A673 (cell line): Measurements from ENCODE around the gene SFSWAP. TPM values are rescaled to one million over a fixed set of nuclear protein-coding genes. Genes with fewer than 3 reads are reported as not detected.

Source experiments
- BruUV-seq: library from RNA; stranded (reverse); fragments of 400-500 nt; replicated peaks from 2 replicates; lab custom pipeline; 2021; lab: Mats Ljungman, UMichigan
- CTCF ChIA-PET: fragments of 300-600 bp; sonication (Branson Sonifier 250); formaldehyde crosslinking; loops from one replicate; lab custom pipeline; 2022; ENCODE audit warnings: antibody characterized with exemption; lab: Charles Lee
- POLR2A ChIA-PET: fragments of 300-600 bp; sonication (Branson Sonifier 250); formaldehyde crosslinking; loops from one replicate; lab custom pipeline; 2022; ENCODE audit warnings: antibody characterized with exemption; ENCODE audit not compliant: low non-redundant PET; lab: Charles Lee
- DNase-seq: peaks from one replicate; pipeline ENCODE4 v3.0.0-alpha.2; 2015; ENCODE audit warnings: low spot score
- H3K27ac ChIP-seq: fragments of 200-600 bp; sonication (generic); 2 replicates; pipeline ENCODE4 v1.5.1; 2016; ENCODE audit warnings: mixed run types, low read depth, mild to moderate bottlenecking, mixed read lengths, antibody characterized with exemption, low read length; ENCODE audit not compliant: poor library complexity, severe bottlenecking
- H3K27me3 ChIP-seq: fragments of 200-600 bp; sonication (generic); replicated peaks from 2 replicates; pipeline ENCODE4 v1.6.1; 2017; ENCODE audit warnings: mixed run types, low read depth, mild to moderate bottlenecking, mixed read lengths, antibody characterized with exemption, low read length; ENCODE audit not compliant: insufficient read depth, poor library complexity
- H3K36me3 ChIP-seq: fragments of 200-600 bp; sonication (generic); 2 replicates; pipeline ENCODE4 v1.6.1; 2016; ENCODE audit warnings: mixed run types, mild to moderate bottlenecking, mixed read lengths, antibody characterized with exemption, low read length; ENCODE audit not compliant: insufficient read depth, poor library complexity, severe bottlenecking
- H3K4me1 ChIP-seq: fragments of 200-600 bp; sonication (generic); 2 replicates; pipeline ENCODE4 v1.6.1; 2017; ENCODE audit warnings: mixed run types, mild to moderate bottlenecking, mixed read lengths, antibody characterized with exemption, low read length; ENCODE audit not compliant: insufficient read depth, poor library complexity, severe bottlenecking
- H3K4me3 ChIP-seq: fragments of 200-600 bp; sonication (generic); 2 replicates; pipeline ENCODE4 v1.5.1; 2016; ENCODE audit warnings: low read depth, mixed run types, mild to moderate bottlenecking, mixed read lengths, low read length; ENCODE audit not compliant: poor library complexity, severe bottlenecking
- H3K9me3 ChIP-seq: fragments of 200-600 bp; sonication (generic); 2 replicates; pipeline ENCODE4 v1.6.1; 2016; ENCODE audit warnings: mixed run types, low read depth, mild to moderate bottlenecking, mixed read lengths, antibody characterized with exemption, low read length; ENCODE audit not compliant: poor library complexity, severe bottlenecking
- CTCF ChIP-seq: fragments of 300-800, 200-600 bp; sonication (generic); conservative IDR thresholded peaks from 2 replicates; pipeline ENCODE4 v1.5.1; 2017; ENCODE audit warnings: low read depth, mild to moderate bottlenecking, antibody characterized with exemption, low read length, moderate library complexity, mixed read lengths
- EZH2 ChIP-seq: fragments of 200-600 bp; sonication (generic); IDR thresholded peaks from 2 replicates; pipeline ENCODE4 v1.6.1; 2017; ENCODE audit warnings: borderline replicate concordance, low read depth, mild to moderate bottlenecking, mixed read lengths, antibody characterized with exemption, low read length; ENCODE audit not compliant: poor library complexity, severe bottlenecking
- intact Hi-C: fragments of 100-400 bp; cut with micrococcal nuclease; formaldehyde crosslinking; loops from one replicate; pipeline ENCODE4 v1.10.0; 2022; ENCODE audit not compliant: unreplicated experiment
- total RNA-seq: library from RNA; stranded (reverse); gene quantifications from 2 replicates; pipeline ENCODE4 v1.2.3, GENCODE V29; 2021

SFSWAP gene
- total RNA-seq, 1 experiment from 2014 or later, result 66.4 TPM

DNA sequence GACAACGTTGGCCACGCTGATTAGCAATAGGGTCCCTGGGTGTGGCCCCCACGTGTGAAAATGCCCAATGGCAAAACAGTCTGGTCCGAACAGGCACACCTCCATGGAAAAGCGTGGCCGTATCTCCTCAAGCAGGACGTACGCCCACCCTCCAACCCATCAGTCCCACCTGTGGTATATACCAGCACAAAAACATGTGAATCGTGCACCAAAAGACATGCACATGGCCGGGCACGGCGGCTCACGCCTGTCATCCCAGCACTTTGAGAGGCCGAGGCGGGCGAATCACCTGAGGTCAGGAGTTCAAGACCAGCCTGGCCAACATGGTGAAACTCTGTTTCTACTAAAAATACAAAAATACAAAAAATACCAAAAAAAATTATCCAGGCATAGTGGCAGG is 14.9 kb upstream of the SFSWAP start:
- Histone ChIP-seq H3K4me1 (no peaks in the 10 kb centered on the region), H3K27ac (no peak overlapping the region), H3K9me3 (no peaks in the 10 kb centered on the region), H3K36me3 (no peaks in the 10 kb centered on the region), H3K4me3 (no peak overlapping the region), H3K27me3 (peaks cover 33% of the 10 kb centered on the region)
- ChIA-PET CTCF (no interaction called here), POLR2A (no interaction called here)
- no TSS peak for BruUV-seq
- intact Hi-C loops, result no loop called here
- no peak for DNase-seq
- no peak for TF ChIP-seq EZH2
- TF ChIP-seq CTCF, result no peak

DNA sequence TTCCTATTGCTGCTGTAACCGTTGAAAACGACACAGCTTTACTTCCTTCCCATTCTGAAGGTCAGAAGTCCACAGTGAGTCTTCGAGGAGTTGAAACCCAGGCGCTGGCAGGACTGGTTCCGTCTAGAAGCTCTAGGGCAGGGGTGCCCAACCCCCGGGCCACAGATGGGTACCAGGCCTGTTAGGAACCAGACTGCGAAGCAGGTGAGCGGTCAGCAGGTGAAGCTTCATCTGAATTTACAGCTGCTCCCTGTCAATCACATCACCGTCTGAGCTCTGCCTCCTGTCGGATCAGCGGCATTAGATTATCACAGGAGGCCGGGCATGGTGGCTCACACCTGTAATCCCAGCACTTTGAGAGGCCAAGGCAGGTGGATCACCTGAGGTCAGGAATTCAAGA is 12.6 kb upstream of the SFSWAP start:
- Histone ChIP-seq H3K36me3 (no peaks in the 10 kb centered on the region), H3K4me3 (no peak overlapping the region), H3K27me3 (peaks cover 15% of the 10 kb centered on the region), H3K9me3 (no peaks in the 10 kb centered on the region), H3K27ac (no peak overlapping the region), H3K4me1 (no peaks in the 10 kb centered on the region)
- no TSS peak for BruUV-seq
- DNase-seq, result no peak
- CTCF ChIA-PET, result no interaction called here
- POLR2A ChIA-PET, result no interaction called here
- no peak for TF ChIP-seq EZH2
- TF ChIP-seq CTCF, result no peak
- intact Hi-C loops, result no loop called here

GRCh38 chr12:131699434-131699833 is 11.5 kb upstream of the SFSWAP start:
- ChIA-PET CTCF (no interaction called here), POLR2A (no interaction called here)
- Histone ChIP-seq H3K9me3 (no peaks in the 10 kb centered on the region), H3K27me3 (peaks cover 15% of the 10 kb centered on the region), H3K4me1 (no peaks in the 10 kb centered on the region), H3K36me3 (no peaks in the 10 kb centered on the region), H3K4me3 (no peak overlapping the region), H3K27ac (no peak overlapping the region)
- TF ChIP-seq EZH2 (no peak), CTCF (no peak)
- no peak for DNase-seq
- intact Hi-C loops, result no loop called here
- BruUV-seq, result no TSS peak
